ENCODE measurements around the gene MYH9.

The MYH9 gene

GRCh38 chr22:36351921-36352802, 35.6 kb downstream of the MYH9 start:
- no peak for DNase-seq (ENCODE audit: low read depth in 2 of 2, low spot score in 1 of 2)

- no peak for DNase-seq (ENCODE audit: low read depth in 2 of 2, low spot score in 1 of 2)
Observed at GRCh38 chr22:36350751-36351594, 36.8 kb downstream of the MYH9 start.

GRCh38 chr22:36349726-36350125, 38.0 kb downstream of the MYH9 start:
- DNase-seq (ENCODE audit: low read depth in 2 of 2, low spot score in 1 of 2): no peak

GRCh38 chr22:36348760-36349159, 39.0 kb downstream of the MYH9 start:
- DNase-seq (ENCODE audit: low read depth in 2 of 2, low spot score in 1 of 2): no peak

GRCh38 chr22:36347094-36347493, 40.7 kb downstream of the MYH9 start:
- DNase-seq (ENCODE audit: low read depth in 2 of 2, low spot score in 1 of 2): no peak

- DNase-seq (ENCODE audit: low read depth in 2 of 2, low spot score in 1 of 2): no peak
Observed at GRCh38 chr22:36344106-36344827, 43.5 kb downstream of the MYH9 start.

GRCh38 chr22:36343720-36344105, 44.1 kb downstream of the MYH9 start:
- DNase-seq (ENCODE audit: low read depth in 2 of 2, low spot score in 1 of 2): no peak

- no peak for DNase-seq (ENCODE audit: low read depth in 2 of 2, low spot score in 1 of 2)
Observed at GRCh38 chr22:36343070-36343719, 44.6 kb downstream of the MYH9 start.

GRCh38 chr22:36341640-36342041, 46.1 kb downstream of the MYH9 start:
- no peak for DNase-seq (ENCODE audit: low read depth in 2 of 2, low spot score in 1 of 2)

- DNase-seq (ENCODE audit: low read depth in 2 of 2, low spot score in 1 of 2): no peak
Observed at GRCh38 chr22:36340621-36341020, 47.1 kb downstream of the MYH9 start.

GRCh38 chr22:36339171-36340065, 48.3 kb downstream of the MYH9 start:
- DNase-seq (ENCODE audit: low read depth in 2 of 2, low spot score in 1 of 2): no peak

GRCh38 chr22:36337365-36338130, 50.2 kb downstream of the MYH9 start:
- no peak for DNase-seq (ENCODE audit: low read depth in 2 of 2, low spot score in 1 of 2)

GRCh38 chr22:36336246-36337182, 51.3 kb downstream of the MYH9 start:
- no peak for DNase-seq (ENCODE audit: low read depth in 2 of 2, low spot score in 1 of 2)

GRCh38 chr22:36335621-36336020, 52.1 kb downstream of the MYH9 start:
- no peak for DNase-seq (ENCODE audit: low read depth in 2 of 2, low spot score in 1 of 2)

GRCh38 chr22:36334821-36335603, 52.8 kb downstream of the MYH9 start:
- DNase-seq (ENCODE audit: low read depth in 2 of 2, low spot score in 1 of 2): no peak

- no peak for DNase-seq (ENCODE audit: low read depth in 2 of 2, low spot score in 1 of 2)
Observed at GRCh38 chr22:36334081-36334820, 53.5 kb downstream of the MYH9 start.

GRCh38 chr22:36333644-36334043, 54.1 kb downstream of the MYH9 start:
- DNase-seq (ENCODE audit: low read depth in 2 of 2, low spot score in 1 of 2): no peak
